Measurements from ENCODE around the gene DIDO1. TPM values are rescaled to one million over a fixed set of nuclear protein-coding genes. Genes with fewer than 3 reads are reported as not detected.

DIDO1 gene
- polyA plus RNA-seq, 1 of the 3 experiments (the other 2 are of a cell fraction) = 14.7 TPM

- TF ChIP-seq ZBTB33 (IDR thresholded peaks at IDR 0.05; ENCODE audit: borderline replicate concordance, low read depth) (no peak), FOSL2 (IDR thresholded peaks at IDR 0.05; ENCODE audit: borderline replicate concordance, low read depth) (no peak)
Measured at GRCh38 chr20:62965363-62965771, 39.1 kb upstream of the DIDO1 start (continued).

GRCh38 chr20:62964700-62965099 is 38.4 kb upstream of the DIDO1 start:
- H3K4me3 ChIP-seq (ENCODE audit: low read depth in 2 of 2, low read length in 1 of 2) = no peak overlapping the region
- H3K4me1 ChIP-seq (ENCODE audit: control insufficient read depth in 1 of 2, insufficient read depth in 2 of 2, low read depth in 1 of 2, low read length in 1 of 2) = peaks cover 0 to 3% of the 10 kb centered on the region in 2 experiments; a peak in 1 of 4 replicates
- no peaks in the 10 kb centered on the region for H3K9me3 ChIP-seq
- ChIA-PET POLR2A (no interaction called here), CTCF (interaction anchor here (1.0 to 1.3 kb wide), 4 partner anchors 14 to 258 kb away, joined by 3 to 5 read pairs (median 3); no protein-coding TSS in a partner anchor)
- no peaks in the 10 kb centered on the region for H3K9me2 ChIP-seq
- no peak overlapping the region for H3K4me2 ChIP-seq
- no peak overlapping the region for H3K9ac ChIP-seq
- no peaks in the 10 kb centered on the region for H3K79me2 ChIP-seq (ENCODE audit: insufficient read depth)
- 0 out of 2 replicates have a peak, but pooled peaks cover 3% of the 10 kb centered on the region for H4K20me1 ChIP-seq (ENCODE audit: insufficient read depth)
- no peak for DNase-seq
- TF ChIP-seq RFX5 (IDR thresholded peaks at IDR 0.05; ENCODE audit: low read length) (no peak), SIN3A (IDR thresholded peaks at IDR 0.05; ENCODE audit: borderline replicate concordance, low read depth, low read length) (no peak), MAX (IDR thresholded peaks at IDR 0.05; ENCODE audit: low read depth) (no peak), CTCF (IDR thresholded peaks at IDR 0.05) (no peak), NFIC (IDR thresholded peaks at IDR 0.05; ENCODE audit: borderline replicate concordance) (no peak), USF1 (IDR thresholded peaks at IDR 0.05; ENCODE audit: borderline replicate concordance, low read depth) (no peak), SMC3 (IDR thresholded peaks at IDR 0.05; ENCODE audit: low read depth, low read length) (no peak), GATA2 (CRISPR knock-in tag; IDR thresholded peaks at IDR 0.05) (no peak), RXRA (IDR thresholded peaks at IDR 0.05; ENCODE audit: borderline replicate concordance, low read depth) (no peak), ELF1 (IDR thresholded peaks at IDR 0.05) (no peak), NRF1 (IDR thresholded peaks at IDR 0.05; ENCODE audit: low read depth, low read length) (no peak), USF2 (IDR thresholded peaks at IDR 0.05; ENCODE audit: borderline replicate concordance, low read depth, low read length) (no peak), EZH2phosphoT487 (IDR thresholded peaks at IDR 0.05; ENCODE audit: borderline replicate concordance, low read depth) (no peak), GABPA (IDR thresholded peaks at IDR 0.05; ENCODE audit: low read depth) (no peak), TCF12 (IDR thresholded peaks at IDR 0.05) (no peak)
- H3F3A ChIP-seq (replicated peaks; ENCODE audit: insufficient read depth) = no peaks in the 10 kb centered on the region
- 0 out of 2 replicates have a peak, but pooled peaks cover 11% of the 10 kb centered on the region for H3K27me3 ChIP-seq (ENCODE audit: insufficient read depth)
- no peak overlapping the region for H2AFZ ChIP-seq (ENCODE audit: low read depth)
- no peaks in the 10 kb centered on the region for H3K36me3 ChIP-seq (replicated peaks in 1 of 2; ENCODE audit: control insufficient read depth in 1 of 2, insufficient read depth in 2 of 2, low read length in 1 of 2)
- 48% methylated on average over 18 of the region's 20 CpGs for WGBS (ENCODE audit: low lambda C conversion rate)
- H3K27ac ChIP-seq (ENCODE audit: low read depth in 2 of 2, low read length in 1 of 2) = no peak overlapping the region
